HFF-Myc (cell line): ENCODE results near the gene GRAPL.
"Not testable (repeated sequence)": the region's sequence is repeated elsewhere in the genome, so short reads cannot be mapped to it uniquely, and the experiment has no call there.

Source experiments
- DNase-seq: peaks from one replicate; pipeline ENCODE4 v3.0.0-alpha.2; 2011; ENCODE audit warnings: low read depth; ENCODE audit errors: extremely low read depth
- H3K4me3 ChIP-seq: replicated peaks from 2 replicates; pipeline ENCODE4 v1.5.1; 2011; ENCODE audit warnings: low read depth, mild to moderate bottlenecking, control low read depth, low read length
- TF ChIP-seq, protein P1 (sequence below): IDR thresholded peaks from 2 replicates; pipeline ENCODE4 v1.5.1; 2012; ENCODE audit warnings: mild to moderate bottlenecking, low read depth, low read length, control low read depth; ENCODE audit errors: missing control alignments

The GRAPL gene

GRCh38 chr17:19127148-19127980 lies at the start of gene GRAPL:
TSS of gene GRAPL (plus strand) at chr17:19127589. CDS start at chr17:19127620, 31 bp downstream.
- DNase-seq, H3K4me3 ChIP-seq: not testable (repeated sequence)

DNA sequence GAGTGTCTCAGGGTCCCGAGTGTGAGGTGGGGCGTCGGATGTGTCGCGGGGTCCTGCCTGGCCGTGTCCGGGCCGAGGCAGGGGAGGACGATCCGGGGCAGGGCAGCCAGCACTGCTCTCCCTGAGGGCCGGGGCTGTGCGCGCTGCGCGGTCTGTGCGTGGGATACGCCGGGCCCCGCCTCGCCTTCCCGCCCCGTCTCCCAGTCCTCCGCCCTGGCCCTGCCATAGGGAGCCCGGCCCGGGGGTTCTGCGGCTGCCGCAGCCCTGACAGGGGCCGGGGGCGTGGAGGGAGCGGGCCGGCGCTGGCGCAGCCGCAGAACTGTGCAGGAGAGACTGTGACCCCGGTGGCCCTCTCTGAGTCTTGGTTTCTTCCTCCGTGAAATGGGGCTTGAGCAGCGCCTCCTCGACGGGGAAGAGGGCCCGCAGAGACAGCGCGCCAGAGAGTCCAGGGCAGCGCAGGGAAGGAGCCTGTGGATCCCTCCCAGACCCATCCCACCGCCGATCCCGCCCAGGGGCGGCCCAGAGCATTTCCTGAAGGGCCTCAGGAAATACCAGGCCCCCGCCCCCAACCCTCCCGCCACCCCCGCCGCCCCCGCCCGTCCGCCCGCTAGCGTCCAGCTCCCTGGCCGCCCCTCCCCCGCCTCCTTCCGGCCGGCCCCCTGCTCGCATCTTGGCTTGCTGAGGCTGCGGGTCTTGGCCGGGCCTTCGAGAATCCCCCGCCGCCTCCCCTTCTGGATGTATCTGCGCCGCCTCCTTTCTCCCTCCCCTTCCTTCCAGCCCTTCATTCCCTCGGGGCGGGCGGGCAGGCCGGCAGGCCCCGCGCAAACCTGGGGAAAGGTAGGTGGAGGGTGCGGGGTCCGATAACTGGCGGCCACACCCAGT lies 38.3 kb upstream of the GRAPL start:
- not testable (repeated sequence) for H3K4me3 ChIP-seq, DNase-seq

- not testable (repeated sequence) for DNase-seq, H3K4me3 ChIP-seq
Observed at GRCh38 chr17:19090058-19090772, 37.2 kb upstream of the GRAPL start.

DNA sequence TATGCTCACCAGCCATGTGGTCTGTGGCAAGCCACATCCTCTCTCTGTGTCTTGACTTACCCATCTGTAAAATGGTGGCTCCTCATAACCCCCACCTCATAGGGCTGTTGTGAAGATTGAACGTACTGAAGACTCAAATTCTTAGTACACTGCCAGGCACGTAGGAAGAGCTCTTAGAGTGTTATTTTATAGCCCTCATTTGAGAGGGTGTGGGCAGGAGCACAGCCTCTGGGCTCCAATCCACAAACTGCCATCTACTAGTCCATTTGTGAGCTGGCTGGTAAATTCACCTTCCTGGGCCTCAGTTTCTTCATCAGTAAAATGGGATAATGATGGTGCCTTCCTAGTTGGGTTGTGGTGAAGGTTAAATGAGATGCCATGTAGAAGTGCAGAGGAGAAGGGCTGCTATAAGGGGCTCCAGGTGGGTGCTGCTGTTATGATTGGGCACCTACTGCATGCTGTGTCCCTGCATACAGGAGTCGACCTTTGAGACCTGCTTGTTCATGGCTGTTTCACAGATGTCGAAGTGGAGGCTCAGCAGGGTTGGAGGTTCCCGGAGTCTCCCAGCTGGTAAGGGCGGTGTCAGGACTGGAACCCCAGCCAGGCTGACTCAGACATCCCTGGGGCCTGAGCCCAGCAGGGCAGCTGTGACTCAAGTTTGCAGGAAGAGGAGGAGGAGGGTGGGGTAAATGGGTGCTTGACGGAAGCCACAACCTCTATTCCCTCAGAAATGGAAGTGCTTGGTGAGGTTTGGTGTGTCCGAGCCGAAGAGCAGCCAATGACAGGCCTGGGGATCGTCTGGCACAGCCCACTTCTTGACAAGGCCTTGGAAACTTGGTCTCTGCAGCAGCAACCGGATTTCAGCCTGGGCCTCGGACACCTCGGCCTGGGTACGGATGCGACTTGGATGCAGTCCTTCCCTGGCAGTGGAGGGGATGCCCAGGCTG lies 34.4 kb upstream of the GRAPL start:
- H3K4me3 ChIP-seq, DNase-seq: not testable (repeated sequence)

DNA sequence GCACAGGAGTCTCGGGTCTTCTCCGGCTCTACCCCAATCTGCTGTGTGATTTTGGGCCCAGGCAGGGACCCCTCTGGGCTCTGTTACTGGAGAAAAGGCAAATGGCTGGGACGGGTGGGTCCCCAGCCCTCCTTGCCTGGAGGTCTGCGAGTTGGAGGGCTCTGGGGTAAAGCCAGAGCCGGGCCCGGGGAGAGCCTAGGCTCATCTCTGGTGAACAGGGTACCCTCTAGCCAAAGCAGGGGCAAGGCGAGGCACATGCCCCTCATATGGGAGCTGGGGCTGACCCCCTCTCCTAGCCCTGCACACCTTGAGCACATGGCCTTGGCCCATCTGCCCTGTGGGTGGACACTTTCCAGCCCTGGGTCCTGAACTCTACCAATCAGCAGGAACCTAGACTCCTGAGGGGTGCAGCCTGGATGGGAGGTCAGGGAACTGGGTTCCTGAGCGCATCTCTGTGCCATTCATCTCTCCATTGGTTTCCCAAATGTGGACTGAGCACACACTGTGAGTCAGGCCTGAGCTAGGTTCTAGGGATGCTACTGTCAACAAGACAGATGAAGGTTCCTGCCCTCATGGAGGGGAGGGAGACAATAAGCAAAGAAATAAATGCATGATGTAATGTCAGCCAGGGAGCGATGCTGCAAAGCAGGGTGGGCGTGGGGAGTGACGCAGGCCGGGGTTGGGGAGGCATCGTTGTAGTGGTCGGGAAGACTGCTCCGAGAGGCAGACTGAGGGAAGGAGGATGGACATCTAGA lies 33.5 kb upstream of the GRAPL start:
- H3K4me3 ChIP-seq, DNase-seq: not testable (repeated sequence)

DNA sequence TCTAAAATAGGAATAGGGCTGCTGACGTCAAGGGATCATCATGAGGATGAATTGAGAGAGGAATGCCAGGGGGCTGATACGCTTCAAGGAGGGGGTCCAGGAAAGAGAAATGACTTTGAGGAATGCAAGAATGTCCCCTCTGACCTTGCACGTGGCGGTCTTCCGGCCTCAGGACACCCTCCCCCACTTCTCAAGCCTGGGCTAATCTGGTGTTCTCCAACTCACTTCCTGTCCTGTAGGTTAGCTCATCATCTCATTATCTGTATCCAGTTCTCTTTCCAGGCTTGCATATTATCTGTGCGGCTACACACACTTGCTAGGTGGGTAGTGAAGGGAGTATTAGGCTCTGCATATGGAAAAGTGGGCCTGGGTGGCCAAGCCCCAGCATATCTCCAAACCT lies 18.9 kb upstream of the GRAPL start:
- DNase-seq, H3K4me3 ChIP-seq: not testable (repeated sequence)

DNA sequence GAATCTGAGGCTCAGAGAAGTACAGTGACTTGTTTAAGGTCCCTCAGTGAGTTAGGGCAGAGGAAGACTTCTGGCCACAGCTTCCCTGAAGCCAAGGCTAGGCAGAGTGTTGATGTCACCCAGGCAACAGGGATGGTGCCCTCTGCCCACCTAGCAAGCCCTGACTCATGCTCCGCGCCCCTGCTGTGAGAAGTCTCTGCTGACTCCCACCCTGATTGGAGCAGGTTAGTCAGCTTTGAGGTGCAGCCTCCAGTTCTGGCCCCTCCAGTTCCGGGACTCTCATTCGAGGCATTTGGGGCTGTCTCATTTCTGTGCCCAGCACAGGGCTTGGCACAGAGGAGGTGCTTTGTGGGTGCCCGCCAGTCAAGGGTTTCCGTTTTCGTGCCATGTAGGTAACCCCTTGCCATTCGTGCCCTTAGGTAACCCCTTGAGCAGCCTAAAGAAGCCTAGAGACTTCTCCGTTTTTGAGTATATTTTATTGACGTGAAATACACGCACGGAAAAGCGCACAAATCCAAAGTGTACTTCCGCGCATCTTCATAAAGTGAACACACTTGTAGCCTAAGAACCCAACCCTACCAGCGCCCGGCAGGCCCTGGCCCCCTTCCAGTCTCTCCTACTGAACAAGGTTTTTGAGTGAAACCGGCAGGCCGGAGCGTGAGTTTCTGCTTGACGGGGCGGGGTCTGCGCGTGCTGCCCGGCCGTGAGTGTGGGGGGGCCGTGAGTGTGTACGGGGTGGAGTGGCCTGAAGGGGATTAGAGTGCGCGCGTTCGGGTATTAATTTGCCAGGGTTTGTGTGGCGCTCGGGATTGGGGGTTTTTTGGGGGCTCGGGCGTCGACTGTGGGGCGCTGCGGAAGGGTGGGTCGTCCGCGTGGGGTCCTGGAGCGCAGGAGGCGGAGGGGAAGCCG lies 16.9 kb upstream of the GRAPL start:
- not testable (repeated sequence) for H3K4me3 ChIP-seq, DNase-seq

DNA sequence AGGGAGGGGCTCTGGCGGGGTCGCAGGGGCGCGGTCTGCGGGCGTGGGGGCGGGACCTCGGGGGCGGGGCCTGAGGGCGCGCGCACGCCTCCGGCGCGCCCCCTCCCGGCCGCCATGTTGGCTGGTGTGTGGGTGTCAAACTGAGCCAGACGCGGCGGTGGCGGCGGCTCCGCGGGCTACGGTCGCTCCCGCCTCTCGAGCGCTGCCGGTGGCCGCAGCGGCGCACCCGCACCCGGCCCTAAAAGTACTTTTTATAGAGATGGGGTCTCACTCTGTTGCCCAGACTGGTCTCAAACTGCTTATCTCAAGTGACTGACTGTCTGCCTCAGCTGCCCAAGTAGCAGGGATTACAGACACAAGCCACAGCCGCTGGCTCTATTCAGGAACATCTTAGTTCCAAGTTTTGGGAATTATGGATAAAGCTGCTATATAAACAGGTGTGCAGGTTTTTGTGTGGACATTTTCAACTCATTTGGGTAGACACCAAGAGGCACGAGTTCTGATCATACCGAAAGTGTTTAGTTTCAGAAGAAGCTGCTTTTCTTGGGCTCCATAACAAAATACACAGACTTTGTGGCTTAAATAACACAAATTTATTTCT lies 16.2 kb upstream of the GRAPL start:
- DNase-seq, result not testable (repeated sequence)
- TF ChIP-seq, protein P1, sequence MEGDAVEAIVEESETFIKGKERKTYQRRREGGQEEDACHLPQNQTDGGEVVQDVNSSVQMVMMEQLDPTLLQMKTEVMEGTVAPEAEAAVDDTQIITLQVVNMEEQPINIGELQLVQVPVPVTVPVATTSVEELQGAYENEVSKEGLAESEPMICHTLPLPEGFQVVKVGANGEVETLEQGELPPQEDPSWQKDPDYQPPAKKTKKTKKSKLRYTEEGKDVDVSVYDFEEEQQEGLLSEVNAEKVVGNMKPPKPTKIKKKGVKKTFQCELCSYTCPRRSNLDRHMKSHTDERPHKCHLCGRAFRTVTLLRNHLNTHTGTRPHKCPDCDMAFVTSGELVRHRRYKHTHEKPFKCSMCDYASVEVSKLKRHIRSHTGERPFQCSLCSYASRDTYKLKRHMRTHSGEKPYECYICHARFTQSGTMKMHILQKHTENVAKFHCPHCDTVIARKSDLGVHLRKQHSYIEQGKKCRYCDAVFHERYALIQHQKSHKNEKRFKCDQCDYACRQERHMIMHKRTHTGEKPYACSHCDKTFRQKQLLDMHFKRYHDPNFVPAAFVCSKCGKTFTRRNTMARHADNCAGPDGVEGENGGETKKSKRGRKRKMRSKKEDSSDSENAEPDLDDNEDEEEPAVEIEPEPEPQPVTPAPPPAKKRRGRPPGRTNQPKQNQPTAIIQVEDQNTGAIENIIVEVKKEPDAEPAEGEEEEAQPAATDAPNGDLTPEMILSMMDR, result peak; percentile 12

DNA sequence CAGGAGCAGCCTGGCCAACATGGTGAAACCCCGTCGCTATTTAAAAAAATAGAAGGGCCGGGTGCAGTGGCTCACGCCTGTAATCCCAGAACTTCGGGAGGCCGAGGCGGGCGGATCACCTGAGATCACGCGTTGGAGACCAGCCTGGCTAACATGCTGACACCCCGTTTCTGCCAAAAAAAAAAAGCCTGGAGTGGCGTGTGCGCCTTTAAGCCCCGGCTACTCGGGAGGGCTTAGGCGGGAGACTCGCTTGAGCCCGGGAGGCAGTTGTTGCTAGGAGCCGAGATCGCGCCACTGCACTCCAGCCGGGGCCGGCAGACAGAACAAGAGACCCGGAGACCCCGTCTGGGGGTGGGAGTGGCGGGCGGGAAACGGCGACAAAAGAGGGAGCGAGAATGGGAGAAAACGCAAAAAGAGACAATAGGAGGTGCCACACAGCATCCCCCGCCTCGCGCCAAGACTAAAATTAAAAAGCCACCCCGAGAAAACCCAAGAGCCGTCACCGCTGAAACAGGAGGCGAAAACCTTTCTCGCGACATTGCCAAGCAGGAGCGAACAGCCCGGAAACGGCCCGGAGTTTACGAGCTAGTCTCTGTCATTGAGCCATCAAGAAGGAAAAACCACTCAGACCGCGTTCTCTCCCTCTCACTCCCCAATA lies 15.5 kb upstream of the GRAPL start:
- peak; percentile 39 for DNase-seq
- not testable (repeated sequence) for H3K4me3 ChIP-seq

More for the DNA sequence above, 16.2 kb upstream of the GRAPL start:
- peak overlapping the region; percentile 9; the same call in 1 of the 2 replicates for H3K4me3 ChIP-seq

GRCh38 chr17:19112459-19112826 lies 14.9 kb upstream of the GRAPL start:
- DNase-seq, H3K4me3 ChIP-seq: not testable (repeated sequence)

- not testable (repeated sequence) for H3K4me3 ChIP-seq, DNase-seq
Observed at GRCh38 chr17:19118695-19119094, 8.7 kb upstream of the GRAPL start.

GRCh38 chr17:19125289-19125688 lies 2.1 kb upstream of the GRAPL start:
- not testable (repeated sequence) for DNase-seq, H3K4me3 ChIP-seq

GRCh38 chr17:19129500-19129899 lies 2.1 kb downstream of the GRAPL start:
- H3K4me3 ChIP-seq, DNase-seq: not testable (repeated sequence)

DNA sequence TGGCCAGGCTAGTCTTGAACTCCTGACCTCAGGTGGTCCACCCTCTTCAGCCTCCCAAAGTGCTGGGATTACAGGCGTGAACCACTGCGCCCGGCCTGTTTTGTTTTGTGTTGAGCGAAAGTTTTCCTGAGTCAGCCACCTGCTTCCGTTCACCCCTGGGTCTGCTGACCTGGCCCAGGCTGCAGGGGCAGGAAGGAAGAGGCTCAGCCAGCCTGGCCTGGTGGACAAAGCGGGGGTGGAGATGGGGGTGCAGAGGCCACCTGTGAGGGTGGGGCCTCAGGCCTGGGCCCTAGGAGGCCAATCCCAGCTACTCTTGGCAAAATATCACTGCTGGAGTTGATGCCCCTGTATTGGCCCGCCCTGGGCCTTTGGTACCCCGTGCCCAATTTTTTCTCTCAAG lies 3.7 kb downstream of the GRAPL start:
- not testable (repeated sequence) for H3K4me3 ChIP-seq, DNase-seq
